ENCODE results near the gene SLC22A15.
"Not testable (repeated sequence)": the region's sequence is repeated elsewhere in the genome, so short reads cannot be mapped to it uniquely, and the experiment has no call there.

SLC22A15 gene

DNA sequence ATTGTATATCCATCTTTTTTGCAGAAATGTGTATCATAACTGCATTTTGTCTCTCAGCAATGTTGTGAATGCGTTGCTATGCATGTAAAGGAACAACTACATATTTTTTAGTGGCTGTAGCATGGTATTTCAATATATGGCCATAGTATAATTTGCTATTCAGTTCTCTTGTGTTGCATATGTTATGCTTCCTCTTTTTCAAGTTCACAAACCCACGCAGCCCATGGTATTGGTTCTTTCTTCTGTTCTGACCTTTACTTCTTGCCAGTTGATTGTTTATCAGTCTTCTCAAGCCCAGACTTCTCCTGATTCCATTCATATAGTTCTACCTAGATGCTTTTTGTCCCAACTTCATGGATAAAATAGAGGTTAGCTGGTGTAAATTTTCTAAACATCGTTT lies 6.1 kb downstream of the SLC22A15 start:
- no peak for DNase-seq

GRCh38 chr1:115983584-115983983 lies 7.3 kb downstream of the SLC22A15 start:
- no peak for DNase-seq

DNA sequence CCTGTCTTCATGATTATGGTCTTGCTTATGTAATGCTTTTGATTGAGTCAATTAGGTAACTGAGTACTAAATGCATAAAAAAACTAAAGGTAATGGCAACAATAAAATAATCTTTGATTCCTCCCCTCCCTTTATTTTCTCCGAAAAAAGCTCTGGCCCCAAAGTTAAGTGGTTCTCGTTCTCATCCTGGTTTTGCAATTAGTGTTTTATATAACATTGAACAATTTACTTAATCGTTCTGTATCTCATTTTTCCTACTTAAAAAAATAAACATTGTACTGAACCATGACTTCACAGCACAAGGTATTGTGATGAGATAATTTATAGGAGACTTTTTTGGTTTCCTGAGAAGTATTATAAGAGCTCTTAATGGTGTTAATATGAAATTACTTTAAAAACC lies 11.3 kb downstream of the SLC22A15 start:
- DNase-seq, result no peak

- DNase-seq, result no peak
Measured at GRCh38 chr1:115988953-115989352, 12.6 kb downstream of the SLC22A15 start.

GRCh38 chr1:115989699-115990098 lies 13.4 kb downstream of the SLC22A15 start:
- DNase-seq, result no peak

GRCh38 chr1:115991909-115992308 lies 15.6 kb downstream of the SLC22A15 start:
- DNase-seq, result no peak

DNA sequence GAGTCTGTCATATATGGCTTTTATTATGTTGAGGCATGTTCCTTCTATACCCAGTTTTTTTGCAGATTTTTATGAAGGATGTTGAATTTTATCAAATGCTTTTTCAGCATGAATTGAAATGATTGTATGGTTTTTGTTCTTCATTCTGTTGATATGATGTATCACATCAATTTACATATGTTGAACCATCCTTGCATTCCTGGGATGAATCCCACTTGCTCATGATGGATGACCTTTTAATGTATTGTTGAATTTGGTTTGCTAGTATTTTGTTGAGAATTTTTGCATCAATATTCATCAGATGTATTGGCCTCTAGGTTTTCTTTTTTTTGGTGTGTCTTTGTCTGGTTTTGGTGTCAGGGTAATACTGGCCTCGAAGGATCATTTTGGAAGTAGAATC lies 21.6 kb downstream of the SLC22A15 start:
- not testable (repeated sequence) for DNase-seq

DNA sequence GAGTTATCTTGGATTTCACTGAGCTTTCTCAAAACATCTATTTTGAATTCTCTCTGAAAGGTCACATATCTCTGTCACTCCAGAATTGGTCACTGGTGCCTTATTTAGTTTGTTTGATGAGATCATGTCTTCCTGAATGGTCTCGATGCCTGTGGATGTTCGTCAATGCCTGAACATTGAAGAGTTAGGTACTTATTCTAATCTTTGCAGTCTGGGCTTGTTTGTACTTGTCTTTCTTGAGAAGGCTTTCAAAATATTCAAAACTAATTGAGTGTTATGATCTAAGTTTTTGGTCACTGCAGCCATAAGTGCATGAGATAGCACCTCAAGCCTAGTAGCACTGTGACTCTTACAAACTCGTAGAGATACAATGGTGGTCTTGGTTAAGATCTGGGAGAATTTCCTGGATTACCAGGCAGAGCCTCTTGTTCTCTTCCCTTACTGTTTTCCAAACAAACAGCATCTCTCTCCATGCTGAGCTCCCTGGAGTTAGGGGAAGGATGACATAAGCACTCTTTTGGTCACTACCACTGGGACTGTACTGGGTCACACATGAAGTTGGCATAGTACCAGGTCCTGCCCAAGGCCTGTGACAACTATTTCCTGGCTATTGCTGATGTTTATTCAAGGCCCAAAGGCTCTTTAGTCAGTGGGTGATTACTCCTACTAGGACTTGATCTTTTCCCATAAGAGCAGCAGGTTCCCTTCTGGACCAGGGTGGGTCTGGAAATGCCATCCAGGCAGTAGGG lies 25.6 kb downstream of the SLC22A15 start:
- DNase-seq, result no peak

DNA sequence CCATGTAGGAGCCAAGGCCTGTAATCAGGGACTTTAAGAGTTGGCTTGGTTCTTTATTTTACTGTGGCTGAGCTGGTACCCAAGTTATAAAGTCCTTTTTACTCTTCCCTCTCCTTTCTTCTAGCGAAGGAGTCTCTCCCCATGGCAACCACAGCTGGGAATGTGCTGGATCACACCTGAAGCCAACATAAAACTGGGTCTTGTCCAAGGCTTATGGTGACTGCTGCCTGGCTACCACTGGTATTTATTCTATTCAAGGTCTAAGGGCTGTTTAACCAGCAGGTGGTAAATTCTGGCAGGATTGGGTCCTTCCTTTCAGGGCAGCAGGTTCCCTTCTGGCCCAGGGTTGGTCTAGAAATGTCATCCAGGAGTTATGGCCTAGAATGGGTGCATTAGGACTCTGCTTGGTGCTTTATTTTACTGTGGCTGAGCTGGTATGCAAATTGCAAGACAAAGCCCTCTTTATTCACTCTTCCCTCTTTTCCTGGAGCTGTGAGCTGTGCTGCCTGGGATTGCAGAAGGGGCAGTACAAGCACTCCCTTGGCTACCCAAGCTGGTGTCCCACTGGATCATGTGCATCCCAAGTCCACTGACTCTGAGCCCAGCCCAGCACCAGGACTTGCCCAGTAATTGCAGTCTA lies 26.6 kb downstream of the SLC22A15 start:
- no peak for DNase-seq

GRCh38 chr1:116003823-116004222 lies 27.5 kb downstream of the SLC22A15 start:
- no peak for DNase-seq

GRCh38 chr1:116006486-116006964 lies 30.2 kb downstream of the SLC22A15 start:
- DNase-seq, result no peak

- no peak for DNase-seq
Measured at GRCh38 chr1:116008656-116009390, 32.5 kb downstream of the SLC22A15 start.

DNA sequence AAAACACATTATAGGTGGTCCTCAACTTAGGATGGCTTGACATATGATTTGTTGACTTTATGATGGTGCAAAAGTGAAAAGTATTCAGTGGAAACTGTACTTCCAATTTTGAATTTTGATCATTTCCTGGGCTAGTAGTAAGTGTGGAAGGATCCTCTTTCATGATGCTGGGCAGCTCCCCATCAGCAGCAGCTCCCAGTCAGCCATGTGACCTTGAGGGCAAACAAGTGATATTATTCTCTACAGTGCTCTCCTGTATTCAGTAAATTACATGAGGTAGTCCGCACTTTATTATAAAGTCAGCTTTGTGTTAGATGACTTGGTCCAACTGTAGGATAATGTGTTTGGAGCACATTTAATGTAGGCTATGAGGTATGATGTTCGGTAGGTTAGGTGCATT lies 36.4 kb downstream of the SLC22A15 start:
- no peak for DNase-seq

DNA sequence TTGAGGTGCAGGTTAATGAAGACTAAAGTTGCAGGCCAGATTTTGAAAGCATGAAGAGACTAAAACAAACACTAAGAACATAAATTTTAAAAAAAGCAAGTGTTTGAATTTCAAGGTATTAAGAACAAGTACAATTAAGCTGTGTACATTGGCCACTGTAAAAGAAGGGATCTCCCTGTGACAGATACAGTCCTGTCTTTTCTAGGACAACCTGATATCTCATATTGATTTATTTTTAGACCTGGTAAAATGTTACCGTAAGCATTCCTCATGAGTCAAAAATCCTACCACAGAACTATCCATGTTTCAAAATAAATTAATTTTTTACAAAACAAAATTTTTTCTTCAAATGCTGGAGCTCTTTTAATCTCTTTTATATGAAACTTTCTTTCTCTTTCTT lies 39.4 kb downstream of the SLC22A15 start:
- no peak for DNase-seq

GRCh38 chr1:116018007-116018406 lies 41.7 kb downstream of the SLC22A15 start:
- no peak for DNase-seq

GRCh38 chr1:116019653-116020253 lies 43.4 kb downstream of the SLC22A15 start:
- DNase-seq, result no peak

DNA sequence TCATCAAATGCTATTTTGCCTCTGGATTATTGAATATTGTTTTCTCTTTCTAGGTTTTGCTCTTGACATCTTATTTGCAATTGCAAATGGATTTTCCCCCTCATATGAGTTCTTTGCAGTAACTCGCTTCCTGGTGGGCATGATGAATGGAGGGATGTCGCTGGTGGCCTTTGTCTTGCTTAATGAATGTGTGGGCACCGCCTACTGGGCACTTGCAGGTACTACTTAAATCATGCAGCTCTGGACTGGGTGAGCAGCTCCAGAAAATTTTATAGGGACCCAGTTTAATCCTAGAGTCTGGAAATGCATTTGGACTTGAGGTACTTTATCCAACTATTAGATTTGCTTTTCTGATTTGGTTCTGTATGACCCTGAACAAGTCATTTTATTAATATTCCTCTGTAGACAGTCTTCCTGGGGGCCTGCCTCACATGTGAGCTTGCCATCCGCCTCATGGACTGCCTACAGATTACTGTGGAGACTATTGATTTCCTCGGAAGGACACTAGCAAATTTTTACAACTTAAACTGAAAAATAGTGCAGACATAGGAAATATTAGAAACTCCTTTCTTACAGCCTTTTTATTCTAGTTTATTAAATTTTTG lies 44.5 kb downstream of the SLC22A15 start:
- no peak for DNase-seq

- DNase-seq, result no peak
Measured at GRCh38 chr1:116024626-116025025, 48.3 kb downstream of the SLC22A15 start.

DNA sequence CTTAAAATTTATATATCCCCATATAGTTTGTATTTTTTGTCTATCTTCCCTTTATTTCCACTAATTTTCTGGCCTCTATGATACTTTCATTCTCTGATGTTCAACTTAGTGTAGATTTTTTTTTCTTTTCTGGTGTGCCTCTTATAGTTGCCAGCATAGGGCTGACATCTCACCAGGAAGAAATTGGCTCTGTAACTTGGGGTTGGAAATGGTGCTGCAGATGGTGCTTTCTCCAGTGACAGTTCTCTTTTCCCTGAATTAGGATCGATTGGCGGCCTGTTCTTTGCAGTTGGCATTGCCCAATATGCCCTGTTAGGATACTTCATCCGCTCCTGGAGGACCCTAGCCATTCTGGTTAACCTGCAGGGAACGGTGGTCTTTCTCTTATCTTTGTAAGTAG lies 50.3 kb downstream of the SLC22A15 start:
- no peak for DNase-seq

GRCh38 chr1:116031302-116031835 lies 55.1 kb downstream of the SLC22A15 start:
- no peak for DNase-seq

DNA sequence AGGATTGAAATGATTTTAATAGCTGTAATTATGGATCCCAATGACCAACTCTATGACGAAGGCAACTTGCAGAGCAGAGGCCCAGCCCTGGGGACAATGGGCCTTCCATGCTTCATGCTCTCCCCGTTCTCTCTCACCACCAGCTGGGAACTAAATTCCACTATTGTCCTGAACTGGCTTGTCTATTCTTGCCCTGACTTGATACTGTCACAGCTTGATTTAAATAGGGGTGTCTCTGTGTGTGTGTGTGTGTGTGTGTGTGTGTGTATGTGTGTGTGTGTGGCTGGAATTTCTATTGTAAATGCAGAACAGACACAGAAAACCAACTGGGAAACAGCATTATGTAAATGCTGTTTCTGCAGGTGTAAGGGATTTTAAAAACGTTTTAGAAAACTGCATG lies 57.0 kb downstream of the SLC22A15 start:
- no peak for DNase-seq

DNA sequence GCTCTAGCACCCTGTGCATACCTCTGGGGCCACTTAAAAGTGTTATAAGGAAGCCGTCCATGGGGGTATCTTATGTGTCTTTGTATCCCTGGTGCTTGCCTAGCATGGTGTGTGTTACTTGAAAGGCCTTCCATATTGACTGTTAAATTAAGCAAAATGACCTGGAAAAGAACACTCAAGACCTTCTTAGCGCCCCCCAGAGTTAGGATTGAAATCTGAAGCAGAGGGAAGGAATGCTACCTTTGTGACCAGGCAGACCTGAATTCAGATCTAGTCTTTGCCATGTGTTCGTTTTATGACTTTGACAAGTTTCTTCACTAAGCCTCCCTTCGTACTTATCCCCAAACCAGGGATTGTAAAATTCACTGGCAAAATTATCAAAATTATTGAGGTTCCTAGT lies 59.9 kb downstream of the SLC22A15 start:
- DNase-seq, result no peak

- DNase-seq, result no peak
Measured at GRCh38 chr1:116038679-116039078, 62.4 kb downstream of the SLC22A15 start.
